Kidney (tissue), 14 donors: ENCODE results near the gene SFT2D1. TPM values are rescaled to one million over a fixed set of nuclear protein-coding genes. Genes with fewer than 3 reads are reported as not detected.

Experiments
- DNase-seq, 5 donors: peaks; one replicate each; pipeline ENCODE4 v3.0.0-alpha.2; 2013 to 2020
- FAIRE-seq: peaks from 2 replicates; lab custom pipeline; 2012; peaks lifted over from hg19 to GRCh38; lab: Jason Lieb, UNC
- H3K27ac ChIP-seq, 2 donors: one replicate each; pipeline ENCODE4 v1.7.0; 2013; ENCODE audit warnings: low read depth in 2 of 2, low read length in 2 of 2, inconsistent platforms in 1 of 2
- H3K27me3 ChIP-seq: one replicate; pipeline ENCODE4 v1.7.1; 2013; ENCODE audit warnings: low read length, inconsistent platforms; ENCODE audit not compliant: control insufficient read depth, insufficient read depth
- H3K36me3 ChIP-seq, 3 donors: one replicate each; pipeline versions ENCODE4 v1.7.0 to v1.7.1; 2013; ENCODE audit warnings: low read length in 3 of 3, control low read depth in 1 of 3, inconsistent platforms in 1 of 3; ENCODE audit not compliant: insufficient read depth in 3 of 3, control insufficient read depth in 2 of 3
- H3K4me1 ChIP-seq, 3 donors: one replicate each; pipeline versions ENCODE4 v1.7.0 to v1.7.1; 2013; ENCODE audit warnings: low read length in 3 of 3, inconsistent platforms in 1 of 3, low read depth in 1 of 3; ENCODE audit not compliant: control insufficient read depth in 2 of 3, insufficient read depth in 2 of 3
- H3K4me3 ChIP-seq, 3 donors: one replicate each; pipeline versions ENCODE4 v1.7.0 to v1.8.1; 2013; ENCODE audit warnings: low read length in 3 of 3, control low read depth in 1 of 3, inconsistent platforms in 1 of 3
- H3K9ac ChIP-seq, 3 donors: one replicate each; pipeline versions ENCODE4 v1.7.0 to v1.7.1; 2013; ENCODE audit warnings: low read length in 3 of 3, control low read depth in 1 of 3, inconsistent platforms in 1 of 3
- H3K9me3 ChIP-seq, 3 donors: one replicate each; pipeline versions ENCODE4 v1.7.0 to v1.7.1; 2013; ENCODE audit warnings: low read length in 3 of 3, control low read depth in 1 of 3, inconsistent platforms in 1 of 3; ENCODE audit not compliant: control insufficient read depth in 2 of 3, insufficient read depth in 1 of 3
- CTCF ChIP-seq: IDR thresholded peaks from 3 replicates; pipeline ENCODE4 v1.5.1; 2012; ENCODE audit warnings: mild to moderate bottlenecking, moderate library complexity, borderline replicate concordance; ENCODE audit not compliant: insufficient read depth; ENCODE audit errors: extremely low read depth
- intact Hi-C: fragments of 100-400 bp; cut with DNase I; formaldehyde crosslinking; loops from one replicate; pipeline ENCODE4 v1.11.1; 2022
- polyA plus RNA-seq: library from polyadenylated mRNA; stranded (reverse); fragments of 350-450 nt; fragmentation: Illumina TruSeq; extraction: RNeasy Lipid Tissue Mini Kit (QIAGEN cat#74804); gene quantifications from one replicate; pipeline ENCODE4 v1.2.3, GENCODE V29; 2014; ENCODE audit warnings: low read depth, low replicate concordance; ENCODE audit not compliant: insufficient read depth
- total RNA-seq: library from RNA; stranded (reverse); fragmentation: NEBNext Ultra II Directional; extraction: Animal tissue kit (Norgen Biotek cat#: 25700); gene quantifications from one replicate; pipeline ENCODE4 v1.2.1, GENCODE V29; 2021
- donor health status: control.
- donor health status: control.
- donor health status: control.
- donor health status: control.
- donor health status: control.
- donor health status: DM: yes; HTN: yes; CAD: no.
- donor health status: Normal renal cell carcinoma (clear cell type).

Gene SFT2D1
- total and polyA plus RNA-seq, 2 donors from 2014 or later: 48.3 to 73.2 TPM

GRCh38 chr6:166323395-166323794, 18.9 kb downstream of the SFT2D1 start:
- H3K4me1 ChIP-seq: peaks cover 0 to under 1% (median 0%) of the 10 kb centered on the region in 3 donors
- TF ChIP-seq CTCF: no peak
- no peaks in the 10 kb centered on the region for H3K27me3 ChIP-seq
- H3K36me3 ChIP-seq: peaks cover 7 to 25% (median 21%) of the 10 kb centered on the region in 3 donors
- H3K4me3 ChIP-seq: no peak overlapping the region
- intact Hi-C loops: no loop called here
- no peak for FAIRE-seq
- H3K27ac ChIP-seq: no peak overlapping the region
- H3K9me3 ChIP-seq: no peaks in the 10 kb centered on the region
- no peak overlapping the region for H3K9ac ChIP-seq
- DNase-seq: no peak

GRCh38 chr6:166318649-166319600, 23.4 kb downstream of the SFT2D1 start:
- Histone ChIP-seq H3K9ac (peak overlapping the region in 1 of 3 donors; percentile 26), H3K27me3 (no peaks in the 10 kb centered on the region), H3K27ac (no peak overlapping the region), H3K36me3 (peaks cover 3 to 7% (median 6%) of the 10 kb centered on the region in 3 donors), H3K4me3 (no peak overlapping the region), H3K4me1 (peaks cover 0 to 3% (median 2%) of the 10 kb centered on the region in 3 donors), H3K9me3 (no peaks in the 10 kb centered on the region)
- no peak for FAIRE-seq
- DNase-seq: no peak
- no peak for TF ChIP-seq CTCF
- intact Hi-C loops: no loop called here

GRCh38 chr6:166318227-166318626, 24.1 kb downstream of the SFT2D1 start:
- FAIRE-seq: no peak
- intact Hi-C loops: no loop called here
- no peak for TF ChIP-seq CTCF
- no peak overlapping the region for H3K27ac ChIP-seq
- H3K4me1 ChIP-seq: peaks cover 0 to 3% (median 2%) of the 10 kb centered on the region in 3 donors
- peak overlapping the region in 1 of 3 donors; percentile 26 for H3K9ac ChIP-seq
- no peaks in the 10 kb centered on the region for H3K27me3 ChIP-seq
- DNase-seq: peak in 4 of 5 donors; percentile 31 to 93 (median 50)
- peaks cover 0 to 2% (median 0%) of the 10 kb centered on the region in 3 donors for H3K36me3 ChIP-seq
- no peaks in the 10 kb centered on the region for H3K9me3 ChIP-seq
- no peak overlapping the region for H3K4me3 ChIP-seq
